GM12878 (cell line): ENCODE results near the gene MYMX. TPM values are rescaled to one million over a fixed set of nuclear protein-coding genes. Genes with fewer than 3 reads are reported as not detected.

ENCODE experiments used
- ATAC-seq: fragments of 200-7000 bp; cut with Tn5 transposase; 3 replicates; pipeline ENCODE4 v1.9.1; 2020; ENCODE audit warnings: mild to moderate bottlenecking, moderate library complexity
- BruUV-seq: library from RNA; stranded (reverse); fragments of 400-500 nt; replicated peaks from 2 replicates; lab custom pipeline; 2021; lab: Mats Ljungman, UMichigan
- CTCF ChIA-PET: fragments of 300-600 bp; sonication (Branson Sonifier 250); formaldehyde crosslinking; extraction: SDS; loops from one replicate; lab custom pipeline; 2021; ENCODE audit warnings: inconsistent platforms; lab: Yijun Ruan, JAX
- POLR2A ChIA-PET: fragments of 350-600 bp; formaldehyde crosslinking; extraction: SDS; loops from one replicate; lab custom pipeline; 2021; ENCODE audit warnings: inconsistent platforms; lab: Charles Lee
- RAD21 ChIA-PET: fragments of 300-600 bp; sonication (Branson Sonifier 250); formaldehyde crosslinking; loops from one replicate; lab custom pipeline; 2023; ENCODE audit warnings: antibody characterized with exemption; ENCODE audit not compliant: unreplicated experiment; lab: Charles Lee
- SMC1A ChIA-PET: fragments of 300-600 bp; sonication (Branson Sonifier 250); formaldehyde crosslinking; loops from one replicate; lab custom pipeline; 2023; ENCODE audit not compliant: unreplicated experiment, uncharacterized antibody; lab: Charles Lee
- DNase-seq: peaks from one replicate; pipeline ENCODE4 v3.0.0-alpha.2; 2011; ENCODE audit warnings: low read depth, low spot score
- FAIRE-seq: peaks from 3 replicates; lab custom pipeline; 2011; peaks lifted over from hg19 to GRCh38; lab: Jason Lieb, UNC
- H2AFZ ChIP-seq: 2 replicates; pipeline ENCODE4 v1.6.0; 2011; ENCODE audit warnings: low read depth, low read length, control low read depth; ENCODE audit not compliant: control insufficient read depth
- H3K27ac ChIP-seq: 2 replicates; pipeline ENCODE4 v1.5.1; 2011; ENCODE audit warnings: control low read depth; ENCODE audit not compliant: control insufficient read depth, insufficient read depth
- H3K27me3 ChIP-seq, 2 experiments: replicated peaks in 1 of 2; 2 replicates each; pipeline versions ENCODE4 v1.6.0 to v1.6.1; 2011; ENCODE audit warnings: low read length in 1 of 2; ENCODE audit not compliant: control insufficient read depth in 2 of 2, insufficient read depth in 2 of 2
- H3K36me3 ChIP-seq, 2 experiments: 2 replicates each; pipeline ENCODE4 v1.5.1; 2011; ENCODE audit warnings: low read length in 1 of 2; ENCODE audit not compliant: control insufficient read depth in 2 of 2, insufficient read depth in 2 of 2
- H3K4me1 ChIP-seq: 2 replicates; pipeline ENCODE4 v1.6.1; 2011; ENCODE audit warnings: mild to moderate bottlenecking, low read length, moderate library complexity, mixed read lengths; ENCODE audit not compliant: control insufficient read depth, insufficient read depth
- H3K4me2 ChIP-seq: 2 replicates; pipeline ENCODE4 v1.6.0; 2011; ENCODE audit warnings: control low read depth; ENCODE audit not compliant: control insufficient read depth, insufficient read depth
- H3K4me3 ChIP-seq: fragments of 200-600 bp; sonication (generic); 2 replicates; pipeline ENCODE4 v1.5.1; 2016
- H3K79me2 ChIP-seq: 2 replicates; pipeline ENCODE4 v1.6.0; 2011; ENCODE audit warnings: low read length; ENCODE audit not compliant: control insufficient read depth, insufficient read depth
- H3K9ac ChIP-seq: 2 replicates; pipeline ENCODE4 v1.8.0; 2011; ENCODE audit warnings: low read length, control low read depth, mixed read lengths; ENCODE audit not compliant: control insufficient read depth, insufficient read depth
- H3K9me3 ChIP-seq: replicated peaks from 3 replicates; pipeline ENCODE4 v1.5.1; 2011; ENCODE audit warnings: mild to moderate bottlenecking, low read length; ENCODE audit not compliant: control insufficient read depth, insufficient read depth
- H4K20me1 ChIP-seq: 2 replicates; pipeline ENCODE4 v1.6.0; 2011; ENCODE audit not compliant: control insufficient read depth, insufficient read depth
- ATF2 ChIP-seq: IDR thresholded peaks from 2 replicates; pipeline ENCODE4 v1.6.1; 2012; ENCODE audit warnings: low read length, inconsistent platforms
- FOXM1 ChIP-seq: IDR thresholded peaks from 2 replicates; pipeline ENCODE4 v1.6.1; 2012; ENCODE audit warnings: low read depth, mild to moderate bottlenecking, inconsistent platforms, low read length, moderate library complexity
- JUND ChIP-seq: IDR thresholded peaks from 2 replicates; pipeline ENCODE4 v1.6.1; 2012; ENCODE audit warnings: low read depth, mild to moderate bottlenecking, low read length, improper control_type of control experiment, moderate library complexity
- POLR2AphosphoS2 ChIP-seq: IDR thresholded peaks from 2 replicates; pipeline ENCODE4 v1.6.1; 2011; ENCODE audit warnings: low read depth, mild to moderate bottlenecking, low read length, improper control_type of control experiment, moderate library complexity
- POLR2AphosphoS5 ChIP-seq: IDR thresholded peaks from 2 replicates; pipeline ENCODE4 v1.6.1; 2011; ENCODE audit warnings: mild to moderate bottlenecking, low read length, inconsistent platforms
- RAD21 ChIP-seq: IDR thresholded peaks from 2 replicates; pipeline ENCODE4 v1.6.1; 2011; ENCODE audit warnings: mild to moderate bottlenecking, low read depth, low read length, moderate library complexity; ENCODE audit not compliant: insufficient read depth
- RCOR1 ChIP-seq: conservative IDR thresholded peaks from 2 replicates; pipeline ENCODE4 v1.6.1; 2012; ENCODE audit warnings: low read depth, low read length, improper control_type of control experiment
- RFX5 ChIP-seq: IDR thresholded peaks from 2 replicates; pipeline ENCODE4 v1.6.1; 2011; ENCODE audit warnings: low read depth, low read length, improper control_type of control experiment
- ZBED1 ChIP-seq: IDR thresholded peaks from 2 replicates; pipeline ENCODE4 v1.6.1; 2016; ENCODE audit warnings: borderline replicate concordance
- ZNF274 ChIP-seq: IDR thresholded peaks from one replicate; pipeline ENCODE4 v1.8.0; 2011; ENCODE audit not compliant: insufficient read length, insufficient read depth
- ZNF384 ChIP-seq: IDR thresholded peaks from 2 replicates; pipeline ENCODE4 v1.6.1; 2012; ENCODE audit warnings: low read depth, mild to moderate bottlenecking, low read length, improper control_type of control experiment, borderline replicate concordance
- WGBS: methylation state at CpG from one replicate; pipeline ENCODE4 v1.1.6; 2016; ENCODE audit warnings: low lambda C conversion rate; ENCODE audit not compliant: insufficient replicate concordance, insufficient coverage; ENCODE audit errors: missing lambda C conversion rate; 5-methylcytosine and 5-hydroxymethylcytosine counted together
- in situ Hi-C: fragments of 300-500 bp; cut with MboI; formaldehyde crosslinking; loops from 9 replicates; pipeline ENCODE4 v1.14.3; 2018; ENCODE audit warnings: mixed read lengths
- intact Hi-C: fragments of 100-400 bp; cut with micrococcal nuclease; formaldehyde crosslinking; loops from one replicate; pipeline ENCODE4 v1.14.2; 2022; ENCODE audit not compliant: unreplicated experiment
- polyA plus RNA-seq, 11 experiments: library from polyadenylated mRNA; depleted of rRNA in 4 of 11; unstranded in 6 of 11; stranded (reverse) in 5 of 11; fragments of >200 nt; fragmentation: Nextera tagmentation in 4 of 11; fragmentation: Illumina TruSeq in 1 of 11; extraction: Ambion mirVana in 4 of 11; extraction: Trizol in 1 of 11; gene quantifications; 1 replicate in 1 of 11; 2 replicates in 10 of 11; pipeline versions ENCODE4 v1.2.1 to v1.2.3, GENCODE V29; 2011 to 2016; ENCODE audit warnings: inconsistent platforms in 2 of 11, missing spikeins in 2 of 11, low read depth in 1 of 11
- total RNA-seq, 4 experiments: library from RNA; depleted of rRNA in 3 of 4; stranded (reverse); fragments of >200 nt in 3 of 4; fragmentation: Illumina TruSeq in 1 of 4; extraction: Trizol in 1 of 4; gene quantifications; 2 replicates each; pipeline versions ENCODE4 v1.2.1 to v1.2.3, GENCODE V29; 2013 to 2021

Gene MYMX
- total and polyA plus RNA-seq, 10 of the 15 experiments (the other 5 are each of a cell fraction or from before 2014, with no cell fraction given): not detected

GRCh38 chr6:44251576-44252524, 35.1 kb downstream of the MYMX start:
- H3K27ac ChIP-seq: no peak overlapping the region
- RAD21 ChIA-PET: interaction anchor here (1.0 to 1.9 kb wide), 4 partner anchors 14 to 82 kb away, joined by 3 to 6 read pairs (median 3); no protein-coding TSS in a partner anchor
- ATAC-seq (no peak), DNase-seq (no peak), FAIRE-seq (no peak)
- SMC1A ChIA-PET: interaction anchor here (0.7 to 1.5 kb wide), 3 partner anchors 11 to 28 kb away, joined by 3 to 6 read pairs (median 3); no protein-coding TSS in a partner anchor
- 83% methylated on average over 14 of the region's 14 CpGs for WGBS
- no peak overlapping the region for H3K9ac ChIP-seq
- no peaks in the 10 kb centered on the region for H3K9me3 ChIP-seq
- peaks cover 39 to 53% of the 10 kb centered on the region in 2 experiments for H3K36me3 ChIP-seq
- H4K20me1 ChIP-seq: peaks cover 15% of the 10 kb centered on the region; the same call in 1 of the 2 replicates
- CTCF ChIA-PET: interaction anchor here (0.6 to 3.0 kb wide), 12 partner anchors 10 to 152 kb away, joined by 3 to 14 read pairs (median 4); no protein-coding TSS in a partner anchor
- H3K4me1 ChIP-seq: peaks cover 19% of the 10 kb centered on the region
- intact Hi-C loops (no loop called here), in situ Hi-C loops (no loop called here)
- TF ChIP-seq ZNF274 (no peak), RCOR1 (no peak), POLR2AphosphoS2 (peak; percentile 32; the same call in 1 of the 2 replicates), POLR2AphosphoS5 (peak; percentile 43; the same call in 1 of the 2 replicates), ZNF384 (no peak), ZBED1 (0 out of 2 replicates have a peak, but pooled peaks have one; percentile 21), FOXM1 (no peak), RFX5 (no peak), RAD21 (no peak), ATF2 (0 out of 2 replicates have a peak, but pooled peaks have one; percentile 11), JUND (no peak)
- peak overlapping the region; percentile 66 for H3K4me2 ChIP-seq
- BruUV-seq: no TSS peak
- no peaks in the 10 kb centered on the region for H3K27me3 ChIP-seq
- POLR2A ChIA-PET: interaction anchor here (0.7 to 4.8 kb wide), 7 partner anchors 9 to 67 kb away, joined by 3 to 18 read pairs (median 4); no protein-coding TSS in a partner anchor
- peaks cover 91% of the 10 kb centered on the region for H3K79me2 ChIP-seq
- H3K4me3 ChIP-seq: peak overlapping the region; percentile 95; the same call in 1 of the 2 replicates
- no peak overlapping the region for H2AFZ ChIP-seq
